Measurements from ENCODE around the gene HSD17B12. TPM values are rescaled to one million over a fixed set of nuclear protein-coding genes. Genes with fewer than 3 reads are reported as not detected.

Gene HSD17B12
- total RNA-seq, 1 donor, result 148 TPM

Small RNA genes within 50 kb of the gene (small RNA-seq; reads per million reads assigned to genes)
- gene PHBP2 (not detected), gene RPL23AP63 (not detected)

Other genes starting within 250 kb of the HSD17B12 start
- gene ALKBH3, start 200.1 kb downstream of the HSD17B12 start, total RNA-seq, result 33.7 and 51.5 TPM in 2 replicates